Ovary (tissue), 9 donors: ENCODE data around the gene VPS51. TPM values are rescaled to one million over a fixed set of nuclear protein-coding genes. Genes with fewer than 3 reads are reported as not detected.

Source experiments
- DNase-seq, 5 donors: peaks; one replicate each; pipeline ENCODE4 v3.0.0-alpha.2; 2019 to 2020
- H3K27ac ChIP-seq, 2 donors: fragments of 200-600 bp; one replicate each; pipeline versions ENCODE4 v1.5.1 to v1.8.0; 2019 to 2022
- H3K27me3 ChIP-seq: fragments of 200-600 bp; one replicate; pipeline ENCODE4 v1.8.0; 2022
- H3K36me3 ChIP-seq: fragments of 200-600 bp; sonication (generic); one replicate; pipeline ENCODE4 v1.5.1; 2019
- H3K4me1 ChIP-seq: one replicate; pipeline ENCODE4 v1.8.1; 2013; ENCODE audit warnings: mild to moderate bottlenecking, moderate library complexity; ENCODE audit not compliant: insufficient read depth
- H3K4me3 ChIP-seq: fragments of 200-600 bp; sonication (generic); one replicate; pipeline ENCODE4 v1.5.1; 2017
- H3K9me3 ChIP-seq, 2 donors: fragments of 200-600 bp in 1 of 2; sonication (generic) in 1 of 2; one replicate each; pipeline versions ENCODE4 v1.5.1 to v1.8.1; 2013 to 2019; ENCODE audit warnings: mild to moderate bottlenecking in 1 of 2, moderate library complexity in 1 of 2
- EP300 ChIP-seq: sonication (generic); formaldehyde crosslinking; IDR thresholded peaks from one replicate; pipeline ENCODE4 v1.6.1; 2017; ENCODE audit warnings: antibody characterized with exemption
- POLR2A ChIP-seq: fragments of 450-650 bp; IDR thresholded peaks from one replicate; pipeline ENCODE4 v1.6.1; 2017; ENCODE audit warnings: antibody characterized with exemption, mild to moderate bottlenecking, moderate library complexity
- WGBS, 3 donors: extraction: QIAGEN DNeasy Blood & Tissue Kit in 1 of 3; methylation state at CpG; one replicate each; pipeline versions ENCODE4 v1.1.5 to v1.1.7; 2013 to 2017; 5-methylcytosine and 5-hydroxymethylcytosine counted together
- intact Hi-C, 4 donors: fragments of 100-400 bp; cut with DNase I; formaldehyde crosslinking; loops; one replicate each; pipeline versions ENCODE4 v1.11.0 to v1.15.1; 2022 to 2023
- polyA plus RNA-seq, 2 donors: library from polyadenylated mRNA; stranded (reverse); fragments of 200-250 nt in 1 of 2; fragments of 350-450 nt in 1 of 2; fragmentation: Illumina TruSeq in 1 of 2; extraction: RNeasy Lipid Tissue Mini Kit (QIAGEN cat#74804) in 1 of 2; gene quantifications; one replicate each; pipeline ENCODE4 v1.2.3, GENCODE V29; 2013 to 2014
- total RNA-seq, 7 donors: library from RNA; depleted of rRNA in 2 of 7; stranded (reverse); fragments of >200 nt in 2 of 7; fragmentation: NEBNext Ultra II Directional in 3 of 7; extraction: Animal tissue kit (Norgen Biotek cat#: 25700) in 3 of 7; gene quantifications; one replicate each; pipeline versions ENCODE4 v1.1.0 to v1.2.4, GENCODE V29; 2016 to 2023
- TF ChIP-seq, protein P1 (sequence below), 3 donors: fragments of 450-650 bp in 2 of 3; fragments of 200-600 bp in 1 of 3; IDR thresholded peaks; one replicate each; pipeline versions ENCODE4 v1.5.1 to v1.8.0; 2016 to 2022; ENCODE audit warnings: antibody characterized with exemption in 3 of 3, mild to moderate bottlenecking in 1 of 3
- donor health status: DM: no; HTN: no; CAD: no; lungs with moderate emphysema.
- donor health status: DM: no; HTN: no; CAD: no.
- donor health status: Bipolar disorder and iron deficiency.
- donor health status: DM: yes; HTN: yes; CAD: no.
- donor health status: DM: no; HTN: no; CAD: no.
- donor health status: DM: yes; HTN: yes; CAD: no.

VPS51 gene
- total and polyA plus RNA-seq, 9 donors = 51.1 to 543 (median 221) TPM

DNA sequence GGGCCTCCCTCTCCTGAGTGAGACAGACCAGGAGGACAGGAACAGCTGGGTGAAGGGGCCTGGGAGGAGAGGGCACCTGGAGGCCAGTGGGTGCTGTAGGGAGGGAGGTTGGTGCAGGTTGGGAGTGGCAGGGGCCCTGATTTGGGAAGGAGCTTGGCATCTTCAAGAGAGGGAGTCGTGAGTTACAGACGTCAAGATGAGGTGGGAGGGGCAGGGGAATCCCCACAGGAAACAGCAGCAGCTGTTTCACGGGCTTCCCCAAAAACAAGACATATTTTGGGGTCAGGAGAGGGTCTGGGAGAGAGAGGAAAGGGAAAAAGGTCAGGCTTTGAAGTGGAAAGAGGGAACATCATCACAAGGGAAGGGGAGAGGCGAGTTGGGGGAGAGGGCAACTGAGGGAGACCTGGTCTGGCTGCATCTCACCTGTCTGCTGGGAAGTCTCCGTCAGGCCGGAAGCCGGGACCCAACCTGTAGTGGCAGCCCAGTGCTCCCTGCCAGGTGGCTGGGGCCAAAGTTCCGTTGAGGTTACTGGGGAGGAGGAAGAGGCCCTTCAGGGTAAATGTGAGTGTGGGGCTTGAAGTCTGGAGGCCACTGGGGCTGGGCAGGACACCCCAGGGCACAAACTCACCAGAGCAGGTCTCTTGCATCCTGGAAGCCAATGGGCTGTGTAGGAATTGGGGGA lies 42.0 kb upstream of the VPS51 start:
- WGBS, 3 donors = 40 to 44% (median 41%) methylated on average over 8 of the region's 8 CpGs
- H3K27ac ChIP-seq = no peak overlapping the region
- no peak for DNase-seq

GRCh38 chr11:65055538-65055937 lies 40.5 kb upstream of the VPS51 start:
- DNase-seq = no peak
- 72 to 92% (median 83%) methylated on average over 1 of the region's 1 CpG for WGBS, 3 donors
- no peaks in the 10 kb centered on the region for H3K36me3 ChIP-seq
- H3K4me1 ChIP-seq = no peaks in the 10 kb centered on the region
- no peak overlapping the region for H3K27ac ChIP-seq
- TF ChIP-seq EP300 (no peak), POLR2A (no peak)
- TF ChIP-seq, protein P1, sequence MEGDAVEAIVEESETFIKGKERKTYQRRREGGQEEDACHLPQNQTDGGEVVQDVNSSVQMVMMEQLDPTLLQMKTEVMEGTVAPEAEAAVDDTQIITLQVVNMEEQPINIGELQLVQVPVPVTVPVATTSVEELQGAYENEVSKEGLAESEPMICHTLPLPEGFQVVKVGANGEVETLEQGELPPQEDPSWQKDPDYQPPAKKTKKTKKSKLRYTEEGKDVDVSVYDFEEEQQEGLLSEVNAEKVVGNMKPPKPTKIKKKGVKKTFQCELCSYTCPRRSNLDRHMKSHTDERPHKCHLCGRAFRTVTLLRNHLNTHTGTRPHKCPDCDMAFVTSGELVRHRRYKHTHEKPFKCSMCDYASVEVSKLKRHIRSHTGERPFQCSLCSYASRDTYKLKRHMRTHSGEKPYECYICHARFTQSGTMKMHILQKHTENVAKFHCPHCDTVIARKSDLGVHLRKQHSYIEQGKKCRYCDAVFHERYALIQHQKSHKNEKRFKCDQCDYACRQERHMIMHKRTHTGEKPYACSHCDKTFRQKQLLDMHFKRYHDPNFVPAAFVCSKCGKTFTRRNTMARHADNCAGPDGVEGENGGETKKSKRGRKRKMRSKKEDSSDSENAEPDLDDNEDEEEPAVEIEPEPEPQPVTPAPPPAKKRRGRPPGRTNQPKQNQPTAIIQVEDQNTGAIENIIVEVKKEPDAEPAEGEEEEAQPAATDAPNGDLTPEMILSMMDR (IDR thresholded peaks at IDR 0.05) = no peak
- H3K4me3 ChIP-seq = no peak overlapping the region
- intact Hi-C loops = no loop called here
- H3K9me3 ChIP-seq = no peaks in the 10 kb centered on the region
- no peaks in the 10 kb centered on the region for H3K27me3 ChIP-seq

More for the DNA sequence above, 42.0 kb upstream of the VPS51 start:
- no peaks in the 10 kb centered on the region for H3K9me3 ChIP-seq
- TF ChIP-seq EP300 = no peak
- TF ChIP-seq, protein P1 (IDR thresholded peaks at IDR 0.05) = no peak
- no peak for TF ChIP-seq POLR2A
- no peaks in the 10 kb centered on the region for H3K27me3 ChIP-seq
- H3K36me3 ChIP-seq = no peaks in the 10 kb centered on the region
- intact Hi-C loops = no loop called here
- H3K4me1 ChIP-seq = no peaks in the 10 kb centered on the region
- H3K4me3 ChIP-seq = no peak overlapping the region

DNA sequence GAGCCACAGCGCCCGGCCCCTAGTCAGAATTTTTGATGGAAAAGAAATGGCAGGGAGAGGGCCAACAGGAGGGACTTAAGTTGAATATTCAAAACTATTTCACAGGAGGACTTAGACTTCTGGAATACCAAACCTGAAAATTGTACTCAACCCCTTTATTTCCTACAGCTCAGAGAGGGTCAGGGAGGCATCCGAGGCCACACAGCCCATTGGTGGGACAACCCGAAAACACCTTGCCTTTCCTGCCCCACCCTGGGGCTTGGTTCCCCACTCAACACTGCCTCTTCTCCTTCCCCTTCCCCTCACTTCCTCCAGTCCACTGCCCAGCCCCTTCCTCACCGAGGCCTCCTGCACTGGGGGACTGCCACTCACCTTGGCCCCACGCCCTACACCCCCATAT lies 39.0 kb upstream of the VPS51 start:
- Histone ChIP-seq H3K4me1 (no peaks in the 10 kb centered on the region), H3K27ac (no peak overlapping the region), H3K27me3 (no peaks in the 10 kb centered on the region), H3K36me3 (no peaks in the 10 kb centered on the region), H3K4me3 (no peak overlapping the region), H3K9me3 (no peaks in the 10 kb centered on the region)
- DNase-seq = no peak
- intact Hi-C loops = no loop called here
- TF ChIP-seq, protein P1 (IDR thresholded peaks at IDR 0.05) = no peak
- TF ChIP-seq EP300 = no peak
- TF ChIP-seq POLR2A = no peak
- WGBS, 3 donors = 84 to 89% (median 87%) methylated on average over 6 of the region's 6 CpGs

- TF ChIP-seq POLR2A (no peak), EP300 (no peak)
- TF ChIP-seq, protein P1 (IDR thresholded peaks at IDR 0.05) = no peak
- no peaks in the 10 kb centered on the region for H3K4me1 ChIP-seq
- no peaks in the 10 kb centered on the region for H3K27me3 ChIP-seq
- no peaks in the 10 kb centered on the region for H3K36me3 ChIP-seq
- H3K27ac ChIP-seq = no peak overlapping the region
- 79 to 90% (median 89%) methylated on average over 7 of the region's 7 CpGs for WGBS, 3 donors
- no peak for DNase-seq
- no peak overlapping the region for H3K4me3 ChIP-seq
- intact Hi-C loops = no loop called here
- no peaks in the 10 kb centered on the region for H3K9me3 ChIP-seq
Observed at GRCh38 chr11:65057526-65057925, 38.5 kb upstream of the VPS51 start.
